ENCODE data around the gene CHST3. TPM values are rescaled to one million over a fixed set of nuclear protein-coding genes. Genes with fewer than 3 reads are reported as not detected.

The CHST3 gene
- total and polyA plus RNA-seq, 9 of the 15 experiments (the other 6 are each of a cell fraction or from before 2014, with no cell fraction given), result 0.01 to 1.3 (median 0.15) TPM

DNA sequence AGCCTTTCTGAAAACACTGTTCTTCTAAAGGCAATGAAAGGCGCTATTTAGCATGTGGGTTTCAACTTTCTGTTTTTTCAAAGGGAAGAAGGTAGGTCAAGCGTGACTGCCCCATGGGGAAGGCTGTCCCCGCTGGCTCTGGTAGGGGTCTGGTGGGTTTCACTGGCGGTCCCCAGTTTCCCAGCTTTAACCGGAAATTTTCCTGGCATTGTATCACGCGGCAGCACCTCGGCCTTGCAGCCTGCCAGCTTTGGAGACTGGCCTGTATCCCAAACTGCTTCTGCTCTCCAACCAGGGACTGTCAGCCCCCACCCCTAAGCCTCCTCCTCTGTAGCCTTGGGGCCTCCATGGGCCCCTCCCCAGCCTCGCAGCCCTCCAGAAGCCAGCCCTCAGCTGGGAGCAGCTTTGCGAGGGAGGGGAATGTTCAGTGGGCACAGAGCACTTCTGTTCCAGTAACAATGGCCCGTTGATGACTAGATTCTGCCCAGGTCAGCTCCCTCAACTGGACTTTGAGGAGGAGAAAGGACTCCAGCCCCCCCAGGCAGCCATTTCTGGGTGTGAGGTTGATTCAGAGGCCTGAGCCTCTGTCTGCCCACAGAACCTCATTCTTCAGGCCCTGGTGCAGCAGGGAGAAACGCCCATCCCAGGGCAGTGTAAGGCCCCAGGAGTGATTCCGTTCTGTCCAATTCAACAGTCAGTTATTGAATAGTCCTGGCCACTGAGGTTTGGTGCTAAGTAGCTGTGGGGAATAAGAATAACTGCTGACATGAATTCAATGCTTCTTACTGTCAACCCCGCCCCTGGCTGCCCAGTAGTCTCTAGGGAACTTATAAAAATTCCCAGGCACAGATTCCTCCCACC lies 17.1 kb downstream of the CHST3 start:
- Histone ChIP-seq H4K20me1 (replicated peaks; ENCODE audit: control insufficient read depth, insufficient read depth, low read length) (no peaks in the 10 kb centered on the region; the same call in 1 of the 2 replicates), H2AFZ (ENCODE audit: low read depth, low read length) (no peak overlapping the region), H3K36me3 (ENCODE audit: control insufficient read depth, insufficient read depth, low read length) (no peaks in the 10 kb centered on the region), H3K27me3 (ENCODE audit: control insufficient read depth in 2 of 2, insufficient read depth in 2 of 2, low read length in 2 of 2) (peaks cover 24 to 42% of the 10 kb centered on the region in 2 experiments; a peak in 4 of 5 replicates), H3K9ac (ENCODE audit: insufficient read depth in 1 of 2, low read depth in 2 of 2, low read length in 2 of 2) (peak overlapping the region in 1 of 2 experiments; percentile 72; a peak in 2 of 4 replicates), H3K79me2 (ENCODE audit: control insufficient read depth, insufficient read depth, low read length) (no peaks in the 10 kb centered on the region), H3K27ac (ENCODE audit: extremely low read depth, low read depth, low read length) (no peak overlapping the region), H3K9me3 (replicated peaks; ENCODE audit: control insufficient read depth, insufficient read depth, low read depth, low read length) (no peaks in the 10 kb centered on the region), H3K4me3 (no peak overlapping the region), H3K4me1 (replicated peaks in 1 of 2; ENCODE audit: control insufficient read depth in 2 of 2, insufficient read depth in 2 of 2, low read length in 2 of 2) (peaks cover 14 to 15% of the 10 kb centered on the region in 2 experiments; a peak in 4 of 5 replicates), H3K9me1 (ENCODE audit: control insufficient read depth, insufficient read depth, low read length) (no peaks in the 10 kb centered on the region), H3K4me2 (ENCODE audit: insufficient read depth, low read length) (no peak overlapping the region)
- ChIA-PET CTCF (ENCODE audit: low intra/inter-chr PET ratio) (no interaction called here), POLR2A (no interaction called here)
- DNase-seq (ENCODE audit: extremely low read depth in 1 of 4, low spot score in 3 of 4) (no peak), ATAC-seq (no peak), FAIRE-seq (no peak)
- TF ChIP-seq KDM5B (IDR thresholded peaks at IDR 0.05; ENCODE audit: insufficient replicate concordance, low read depth, low read length) (peak; percentile 44), LEF1 (IDR thresholded peaks at IDR 0.05) (no peak), CC2D1A (IDR thresholded peaks at IDR 0.05) (no peak), KAT7 (CRISPR knock-in tag; IDR thresholded peaks at IDR 0.05; ENCODE audit: borderline replicate concordance) (0 out of 2 replicates have a peak, but pooled peaks have one; percentile 3), CBFA2T2 (conservative IDR thresholded peaks at IDR 0.05) (no peak), NFATC3 (IDR thresholded peaks at IDR 0.05) (no peak), RBM25 (IDR thresholded peaks at IDR 0.05; ENCODE audit: low read depth, low read length, severe bottlenecking) (no peak)
- TF ChIP-seq, protein P1, sequence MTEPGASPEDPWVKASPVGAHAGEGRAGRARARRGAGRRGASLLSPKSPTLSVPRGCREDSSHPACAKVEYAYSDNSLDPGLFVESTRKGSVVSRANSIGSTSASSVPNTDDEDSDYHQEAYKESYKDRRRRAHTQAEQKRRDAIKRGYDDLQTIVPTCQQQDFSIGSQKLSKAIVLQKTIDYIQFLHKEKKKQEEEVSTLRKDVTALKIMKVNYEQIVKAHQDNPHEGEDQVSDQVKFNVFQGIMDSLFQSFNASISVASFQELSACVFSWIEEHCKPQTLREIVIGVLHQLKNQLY (CRISPR knock-in tag; conservative IDR thresholded peaks at IDR 0.05), result no peak
- BruUV-seq (replicated peaks), result no TSS peak
- intact Hi-C loops (cut with micrococcal nuclease) (no loop called here), in situ Hi-C loops (cut with MboI) (no loop called here)
- 37% methylated on average over 14 of the region's 14 CpGs for WGBS (ENCODE audit: insufficient coverage, low coverage, missing lambda C conversion rate)

Measured in K562 (cell line).